HG03575 (cell line): ENCODE results near the gene KAT14.
"Not testable (repeated sequence)": the region's sequence is repeated elsewhere in the genome, so short reads cannot be mapped to it uniquely, and the experiment has no call there.

Experiments
- ATAC-seq: cut with Tn5 transposase; IDR thresholded peaks from one replicate; pipeline ENCODE4 v1.9.1; 2021; ENCODE audit not compliant: unreplicated experiment, insufficient number of reproducible peaks, low FRiP score; ENCODE audit errors: extremely low read depth

Gene KAT14

GRCh38 chr20:18197382-18198070, 59.9 kb downstream of the KAT14 start:
- no peak for ATAC-seq

GRCh38 chr20:18202966-18203365, 65.3 kb downstream of the KAT14 start:
- ATAC-seq, result no peak

GRCh38 chr20:18203700-18204099, 66.0 kb downstream of the KAT14 start:
- ATAC-seq, result not testable (repeated sequence)

GRCh38 chr20:18213002-18213401, 75.3 kb downstream of the KAT14 start:
- ATAC-seq, result no peak

GRCh38 chr20:18215566-18215965, 77.9 kb downstream of the KAT14 start:
- ATAC-seq, result no peak

GRCh38 chr20:18218280-18218679, 80.6 kb downstream of the KAT14 start:
- ATAC-seq, result no peak

GRCh38 chr20:18223409-18223808, 85.7 kb downstream of the KAT14 start:
- no peak for ATAC-seq

GRCh38 chr20:18224968-18225568, 87.4 kb downstream of the KAT14 start:
- ATAC-seq, result no peak

GRCh38 chr20:18225632-18226031, 88.0 kb downstream of the KAT14 start:
- no peak for ATAC-seq

- not testable (repeated sequence) for ATAC-seq
Observed at GRCh38 chr20:18226741-18227140, 89.1 kb downstream of the KAT14 start.

- ATAC-seq, result no peak
Observed at GRCh38 chr20:18233408-18233943, 95.8 kb downstream of the KAT14 start.
